ENCODE measurements around the gene RASA1. TPM values are rescaled to one million over a fixed set of nuclear protein-coding genes. Genes with fewer than 3 reads are reported as not detected.

RASA1 gene
- total and polyA plus RNA-seq, 2 experiments from 2014 or later = 9.3 to 35.0 TPM

DNA sequence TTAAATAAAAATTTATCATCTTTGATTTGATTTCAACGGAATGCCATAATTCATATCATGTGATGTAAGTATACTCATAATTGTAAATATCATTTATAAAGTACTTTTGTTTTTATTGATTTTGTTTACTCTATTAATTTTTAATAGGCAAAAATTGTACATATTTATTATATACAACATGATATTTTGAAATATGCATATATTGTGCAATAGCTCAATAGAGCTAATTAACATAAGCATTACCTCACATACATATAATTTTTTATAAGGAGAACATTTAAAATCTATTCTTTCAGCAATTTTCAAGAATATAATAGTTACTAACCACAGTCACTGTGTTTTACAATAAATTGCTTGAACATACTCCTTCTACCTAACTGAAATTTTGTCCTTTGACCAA, 170.0 kb downstream of the RASA1 start:
- no peaks in the 10 kb centered on the region for H3K27me3 ChIP-seq (ENCODE audit: insufficient read depth)
- no peak for ATAC-seq
- no peak overlapping the region for H3K4me3 ChIP-seq
- no peaks in the 10 kb centered on the region for H3F3A ChIP-seq (replicated peaks; ENCODE audit: low read depth)
- no peaks in the 10 kb centered on the region for H3K36me3 Mint-ChIP-seq (ENCODE audit: low read depth)
- no peak overlapping the region for H3K4me2 ChIP-seq
- TF ChIP-seq STAT1 (IDR thresholded peaks at IDR 0.05; ENCODE audit: unreplicated experiment) (no peak), ETS1 (IDR thresholded peaks at IDR 0.05) (no peak), REST (IDR thresholded peaks at IDR 0.05; ENCODE audit: unreplicated experiment) (no peak), EZH2phosphoT487 (IDR thresholded peaks at IDR 0.05; ENCODE audit: unreplicated experiment) (no peak), POLR2AphosphoS5 (IDR thresholded peaks at IDR 0.05; ENCODE audit: low read depth) (no peak), ZNF114 (CRISPR knock-in tag; IDR thresholded peaks at IDR 0.05) (no peak), ZNF331 (CRISPR knock-in tag; IDR thresholded peaks at IDR 0.05; ENCODE audit: low read depth) (no peak), CREB1 (CRISPR knock-in tag; IDR thresholded peaks at IDR 0.05; ENCODE audit: low read depth) (no peak), EZH2 (IDR thresholded peaks at IDR 0.05; ENCODE audit: low read depth, unreplicated experiment) (no peak), CTCF (conservative IDR thresholded peaks at IDR 0.05; ENCODE audit: low read depth in 2 of 2) (no peak), JUNB (IDR thresholded peaks at IDR 0.05; ENCODE audit: unreplicated experiment) (no peak), NANOG (IDR thresholded peaks at IDR 0.05; ENCODE audit: borderline replicate concordance) (no peak)
- TF ChIP-seq, protein P1, sequence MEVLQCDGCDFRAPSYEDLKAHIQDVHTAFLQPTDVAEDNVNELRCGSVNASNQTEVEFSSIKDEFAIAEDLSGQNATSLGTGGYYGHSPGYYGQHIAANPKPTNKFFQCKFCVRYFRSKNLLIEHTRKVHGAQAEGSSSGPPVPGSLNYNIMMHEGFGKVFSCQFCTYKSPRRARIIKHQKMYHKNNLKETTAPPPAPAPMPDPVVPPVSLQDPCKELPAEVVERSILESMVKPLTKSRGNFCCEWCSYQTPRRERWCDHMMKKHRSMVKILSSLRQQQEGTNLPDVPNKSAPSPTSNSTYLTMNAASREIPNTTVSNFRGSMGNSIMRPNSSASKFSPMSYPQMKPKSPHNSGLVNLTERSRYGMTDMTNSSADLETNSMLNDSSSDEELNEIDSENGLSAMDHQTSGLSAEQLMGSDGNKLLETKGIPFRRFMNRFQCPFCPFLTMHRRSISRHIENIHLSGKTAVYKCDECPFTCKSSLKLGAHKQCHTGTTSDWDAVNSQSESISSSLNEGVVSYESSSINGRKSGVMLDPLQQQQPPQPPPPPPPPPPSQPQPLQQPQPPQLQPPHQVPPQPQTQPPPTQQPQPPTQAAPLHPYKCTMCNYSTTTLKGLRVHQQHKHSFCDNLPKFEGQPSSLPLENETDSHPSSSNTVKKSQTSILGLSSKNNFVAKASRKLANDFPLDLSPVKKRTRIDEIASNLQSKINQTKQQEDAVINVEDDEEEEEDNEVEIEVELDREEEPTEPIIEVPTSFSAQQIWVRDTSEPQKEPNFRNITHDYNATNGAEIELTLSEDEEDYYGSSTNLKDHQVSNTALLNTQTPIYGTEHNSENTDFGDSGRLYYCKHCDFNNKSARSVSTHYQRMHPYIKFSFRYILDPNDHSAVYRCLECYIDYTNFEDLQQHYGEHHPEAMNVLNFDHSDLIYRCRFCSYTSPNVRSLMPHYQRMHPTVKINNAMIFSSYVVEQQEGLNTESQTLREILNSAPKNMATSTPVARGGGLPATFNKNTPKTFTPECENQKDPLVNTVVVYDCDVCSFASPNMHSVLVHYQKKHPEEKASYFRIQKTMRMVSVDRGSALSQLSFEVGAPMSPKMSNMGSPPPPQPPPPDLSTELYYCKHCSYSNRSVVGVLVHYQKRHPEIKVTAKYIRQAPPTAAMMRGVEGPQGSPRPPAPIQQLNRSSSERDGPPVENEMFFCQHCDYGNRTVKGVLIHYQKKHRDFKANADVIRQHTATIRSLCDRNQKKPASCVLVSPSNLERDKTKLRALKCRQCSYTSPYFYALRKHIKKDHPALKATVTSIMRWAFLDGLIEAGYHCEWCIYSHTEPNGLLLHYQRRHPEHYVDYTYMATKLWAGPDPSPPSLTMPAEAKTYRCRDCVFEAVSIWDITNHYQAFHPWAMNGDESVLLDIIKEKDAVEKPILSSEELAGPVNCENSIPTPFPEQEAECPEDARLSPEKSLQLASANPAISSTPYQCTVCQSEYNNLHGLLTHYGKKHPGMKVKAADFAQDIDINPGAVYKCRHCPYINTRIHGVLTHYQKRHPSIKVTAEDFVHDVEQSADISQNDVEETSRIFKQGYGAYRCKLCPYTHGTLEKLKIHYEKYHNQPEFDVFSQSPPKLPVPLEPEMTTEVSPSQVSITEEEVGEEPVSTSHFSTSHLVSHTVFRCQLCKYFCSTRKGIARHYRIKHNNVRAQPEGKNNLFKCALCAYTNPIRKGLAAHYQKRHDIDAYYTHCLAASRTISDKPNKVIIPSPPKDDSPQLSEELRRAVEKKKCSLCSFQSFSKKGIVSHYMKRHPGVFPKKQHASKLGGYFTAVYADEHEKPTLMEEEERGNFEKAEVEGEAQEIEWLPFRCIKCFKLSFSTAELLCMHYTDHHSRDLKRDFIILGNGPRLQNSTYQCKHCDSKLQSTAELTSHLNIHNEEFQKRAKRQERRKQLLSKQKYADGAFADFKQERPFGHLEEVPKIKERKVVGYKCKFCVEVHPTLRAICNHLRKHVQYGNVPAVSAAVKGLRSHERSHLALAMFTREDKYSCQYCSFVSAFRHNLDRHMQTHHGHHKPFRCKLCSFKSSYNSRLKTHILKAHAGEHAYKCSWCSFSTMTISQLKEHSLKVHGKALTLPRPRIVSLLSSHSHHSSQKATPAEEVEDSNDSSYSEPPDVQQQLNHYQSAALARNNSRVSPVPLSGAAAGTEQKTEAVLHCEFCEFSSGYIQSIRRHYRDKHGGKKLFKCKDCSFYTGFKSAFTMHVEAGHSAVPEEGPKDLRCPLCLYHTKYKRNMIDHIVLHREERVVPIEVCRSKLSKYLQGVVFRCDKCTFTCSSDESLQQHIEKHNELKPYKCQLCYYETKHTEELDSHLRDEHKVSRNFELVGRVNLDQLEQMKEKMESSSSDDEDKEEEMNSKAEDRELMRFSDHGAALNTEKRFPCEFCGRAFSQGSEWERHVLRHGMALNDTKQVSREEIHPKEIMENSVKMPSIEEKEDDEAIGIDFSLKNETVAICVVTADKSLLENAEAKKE (CRISPR knock-in tag; IDR thresholded peaks at IDR 0.05) = no peak
- H3K27ac ChIP-seq (ENCODE audit: low read depth) = no peak overlapping the region
- no peak for DNase-seq (ENCODE audit: low spot score)
- no peak overlapping the region for H2AFZ ChIP-seq
- H4K20me1 ChIP-seq (replicated peaks; ENCODE audit: insufficient read depth) = no peaks in the 10 kb centered on the region
- H3K9me3 Mint-ChIP-seq = peaks cover 3% of the 10 kb centered on the region; the same call in 1 of the 3 replicates
- no peaks in the 10 kb centered on the region for H3K36me3 ChIP-seq (ENCODE audit: insufficient read depth)
- H3K4me1 Mint-ChIP-seq = no peaks in the 10 kb centered on the region
- no peaks in the 10 kb centered on the region for H3K9me2 ChIP-seq (ENCODE audit: insufficient read depth)
- H3K27ac Mint-ChIP-seq = no peak overlapping the region
- no peaks in the 10 kb centered on the region for H3K4me1 ChIP-seq (ENCODE audit: insufficient read depth)
- H3K79me2 ChIP-seq (replicated peaks; ENCODE audit: insufficient read depth) = no peaks in the 10 kb centered on the region
- peaks cover 3% of the 10 kb centered on the region for H3K27me3 Mint-ChIP-seq (ENCODE audit: insufficient read depth, low read depth, poor library complexity)
- H3K4me3 Mint-ChIP-seq = no peak overlapping the region
